ENCODE measurements around the gene LST1. TPM values are rescaled to one million over a fixed set of nuclear protein-coding genes. Genes with fewer than 3 reads are reported as not detected.

LST1 gene
- total RNA-seq, 1 experiment from 2014 or later, result 0.66 TPM

DNA sequence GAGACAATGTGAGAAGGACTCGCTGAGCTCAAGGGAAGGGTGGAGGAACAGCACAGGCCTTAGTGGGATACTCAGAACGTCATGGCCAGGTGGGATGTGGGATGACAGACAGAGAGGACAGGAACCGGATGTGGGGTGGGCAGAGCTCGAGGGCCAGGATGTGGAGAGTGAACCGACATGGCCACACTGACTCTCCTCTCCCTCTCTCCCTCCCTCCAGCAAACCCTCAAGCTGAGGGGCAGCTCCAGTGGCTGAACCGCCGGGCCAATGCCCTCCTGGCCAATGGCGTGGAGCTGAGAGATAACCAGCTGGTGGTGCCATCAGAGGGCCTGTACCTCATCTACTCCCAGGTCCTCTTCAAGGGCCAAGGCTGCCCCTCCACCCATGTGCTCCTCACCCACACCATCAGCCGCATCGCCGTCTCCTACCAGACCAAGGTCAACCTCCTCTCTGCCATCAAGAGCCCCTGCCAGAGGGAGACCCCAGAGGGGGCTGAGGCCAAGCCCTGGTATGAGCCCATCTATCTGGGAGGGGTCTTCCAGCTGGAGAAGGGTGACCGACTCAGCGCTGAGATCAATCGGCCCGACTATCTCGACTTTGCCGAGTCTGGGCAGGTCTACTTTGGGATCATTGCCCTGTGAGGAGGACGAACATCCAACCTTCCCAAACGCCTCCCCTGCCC lies 9.0 kb upstream of the LST1 start (continued):
- TF ChIP-seq, protein P1, sequence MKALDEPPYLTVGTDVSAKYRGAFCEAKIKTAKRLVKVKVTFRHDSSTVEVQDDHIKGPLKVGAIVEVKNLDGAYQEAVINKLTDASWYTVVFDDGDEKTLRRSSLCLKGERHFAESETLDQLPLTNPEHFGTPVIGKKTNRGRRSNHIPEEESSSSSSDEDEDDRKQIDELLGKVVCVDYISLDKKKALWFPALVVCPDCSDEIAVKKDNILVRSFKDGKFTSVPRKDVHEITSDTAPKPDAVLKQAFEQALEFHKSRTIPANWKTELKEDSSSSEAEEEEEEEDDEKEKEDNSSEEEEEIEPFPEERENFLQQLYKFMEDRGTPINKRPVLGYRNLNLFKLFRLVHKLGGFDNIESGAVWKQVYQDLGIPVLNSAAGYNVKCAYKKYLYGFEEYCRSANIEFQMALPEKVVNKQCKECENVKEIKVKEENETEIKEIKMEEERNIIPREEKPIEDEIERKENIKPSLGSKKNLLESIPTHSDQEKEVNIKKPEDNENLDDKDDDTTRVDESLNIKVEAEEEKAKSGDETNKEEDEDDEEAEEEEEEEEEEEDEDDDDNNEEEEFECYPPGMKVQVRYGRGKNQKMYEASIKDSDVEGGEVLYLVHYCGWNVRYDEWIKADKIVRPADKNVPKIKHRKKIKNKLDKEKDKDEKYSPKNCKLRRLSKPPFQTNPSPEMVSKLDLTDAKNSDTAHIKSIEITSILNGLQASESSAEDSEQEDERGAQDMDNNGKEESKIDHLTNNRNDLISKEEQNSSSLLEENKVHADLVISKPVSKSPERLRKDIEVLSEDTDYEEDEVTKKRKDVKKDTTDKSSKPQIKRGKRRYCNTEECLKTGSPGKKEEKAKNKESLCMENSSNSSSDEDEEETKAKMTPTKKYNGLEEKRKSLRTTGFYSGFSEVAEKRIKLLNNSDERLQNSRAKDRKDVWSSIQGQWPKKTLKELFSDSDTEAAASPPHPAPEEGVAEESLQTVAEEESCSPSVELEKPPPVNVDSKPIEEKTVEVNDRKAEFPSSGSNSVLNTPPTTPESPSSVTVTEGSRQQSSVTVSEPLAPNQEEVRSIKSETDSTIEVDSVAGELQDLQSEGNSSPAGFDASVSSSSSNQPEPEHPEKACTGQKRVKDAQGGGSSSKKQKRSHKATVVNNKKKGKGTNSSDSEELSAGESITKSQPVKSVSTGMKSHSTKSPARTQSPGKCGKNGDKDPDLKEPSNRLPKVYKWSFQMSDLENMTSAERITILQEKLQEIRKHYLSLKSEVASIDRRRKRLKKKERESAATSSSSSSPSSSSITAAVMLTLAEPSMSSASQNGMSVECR (CRISPR knock-in tag; IDR thresholded peaks at IDR 0.05; ENCODE audit: borderline replicate concordance), result no peak
- TF ChIP-seq, protein P2, sequence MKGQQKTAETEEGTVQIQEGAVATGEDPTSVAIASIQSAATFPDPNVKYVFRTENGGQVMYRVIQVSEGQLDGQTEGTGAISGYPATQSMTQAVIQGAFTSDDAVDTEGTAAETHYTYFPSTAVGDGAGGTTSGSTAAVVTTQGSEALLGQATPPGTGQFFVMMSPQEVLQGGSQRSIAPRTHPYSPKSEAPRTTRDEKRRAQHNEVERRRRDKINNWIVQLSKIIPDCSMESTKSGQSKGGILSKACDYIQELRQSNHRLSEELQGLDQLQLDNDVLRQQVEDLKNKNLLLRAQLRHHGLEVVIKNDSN (CRISPR knock-in tag; IDR thresholded peaks at IDR 0.05), result no peak
- no peak for TF ChIP-seq TP53 (CRISPR knock-in tag; IDR thresholded peaks at IDR 0.05)

GRCh38 chr6:31577579-31577966 lies 8.5 kb upstream of the LST1 start:
- Mint-ChIP-seq H3K9me3 (no peaks in the 10 kb centered on the region), H3K27ac (no peak overlapping the region), H3K4me1 (peaks cover 46% of the 10 kb centered on the region), H3K36me3 (no peaks in the 10 kb centered on the region), H3K27me3 (ENCODE audit: low read depth) (peaks cover 60% of the 10 kb centered on the region), H3K4me3 (no peak overlapping the region)
- DNase-seq (ENCODE audit: low spot score), result no peak
- ChIA-PET POLR2A (no interaction called here), CTCF (interaction anchor here (1.5 to 15.1 kb wide), 3 partner anchors 20 to 31 kb away, joined by 6 to 293 read pairs (median 13); partner anchors contain the start of genes ATP6V1G2 and NCR3)
- no peak for ATAC-seq
- no peak for TF ChIP-seq ZNF138 (CRISPR knock-in tag; conservative IDR thresholded peaks at IDR 0.05)
- no peak for TF ChIP-seq IRF1 (CRISPR knock-in tag; IDR thresholded peaks at IDR 0.05)
- no peak for TF ChIP-seq MXD4 (CRISPR knock-in tag; IDR thresholded peaks at IDR 0.05; ENCODE audit: borderline replicate concordance)
- TF ChIP-seq NR1H2 (CRISPR knock-in tag; IDR thresholded peaks at IDR 0.05), result no peak
- TF ChIP-seq GTF2I (CRISPR knock-in tag; conservative IDR thresholded peaks at IDR 0.05), result no peak
- TF ChIP-seq, protein P3, sequence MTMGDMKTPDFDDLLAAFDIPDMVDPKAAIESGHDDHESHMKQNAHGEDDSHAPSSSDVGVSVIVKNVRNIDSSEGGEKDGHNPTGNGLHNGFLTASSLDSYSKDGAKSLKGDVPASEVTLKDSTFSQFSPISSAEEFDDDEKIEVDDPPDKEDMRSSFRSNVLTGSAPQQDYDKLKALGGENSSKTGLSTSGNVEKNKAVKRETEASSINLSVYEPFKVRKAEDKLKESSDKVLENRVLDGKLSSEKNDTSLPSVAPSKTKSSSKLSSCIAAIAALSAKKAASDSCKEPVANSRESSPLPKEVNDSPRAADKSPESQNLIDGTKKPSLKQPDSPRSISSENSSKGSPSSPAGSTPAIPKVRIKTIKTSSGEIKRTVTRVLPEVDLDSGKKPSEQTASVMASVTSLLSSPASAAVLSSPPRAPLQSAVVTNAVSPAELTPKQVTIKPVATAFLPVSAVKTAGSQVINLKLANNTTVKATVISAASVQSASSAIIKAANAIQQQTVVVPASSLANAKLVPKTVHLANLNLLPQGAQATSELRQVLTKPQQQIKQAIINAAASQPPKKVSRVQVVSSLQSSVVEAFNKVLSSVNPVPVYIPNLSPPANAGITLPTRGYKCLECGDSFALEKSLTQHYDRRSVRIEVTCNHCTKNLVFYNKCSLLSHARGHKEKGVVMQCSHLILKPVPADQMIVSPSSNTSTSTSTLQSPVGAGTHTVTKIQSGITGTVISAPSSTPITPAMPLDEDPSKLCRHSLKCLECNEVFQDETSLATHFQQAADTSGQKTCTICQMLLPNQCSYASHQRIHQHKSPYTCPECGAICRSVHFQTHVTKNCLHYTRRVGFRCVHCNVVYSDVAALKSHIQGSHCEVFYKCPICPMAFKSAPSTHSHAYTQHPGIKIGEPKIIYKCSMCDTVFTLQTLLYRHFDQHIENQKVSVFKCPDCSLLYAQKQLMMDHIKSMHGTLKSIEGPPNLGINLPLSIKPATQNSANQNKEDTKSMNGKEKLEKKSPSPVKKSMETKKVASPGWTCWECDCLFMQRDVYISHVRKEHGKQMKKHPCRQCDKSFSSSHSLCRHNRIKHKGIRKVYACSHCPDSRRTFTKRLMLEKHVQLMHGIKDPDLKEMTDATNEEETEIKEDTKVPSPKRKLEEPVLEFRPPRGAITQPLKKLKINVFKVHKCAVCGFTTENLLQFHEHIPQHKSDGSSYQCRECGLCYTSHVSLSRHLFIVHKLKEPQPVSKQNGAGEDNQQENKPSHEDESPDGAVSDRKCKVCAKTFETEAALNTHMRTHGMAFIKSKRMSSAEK (CRISPR knock-in tag; IDR thresholded peaks at IDR 0.05; ENCODE audit: borderline replicate concordance), result no peak
- no peak for TF ChIP-seq HMGA2 (CRISPR knock-in tag; IDR thresholded peaks at IDR 0.05)
- TF ChIP-seq RORB (CRISPR knock-in tag; IDR thresholded peaks at IDR 0.05), result no peak
- TF ChIP-seq, protein P4, sequence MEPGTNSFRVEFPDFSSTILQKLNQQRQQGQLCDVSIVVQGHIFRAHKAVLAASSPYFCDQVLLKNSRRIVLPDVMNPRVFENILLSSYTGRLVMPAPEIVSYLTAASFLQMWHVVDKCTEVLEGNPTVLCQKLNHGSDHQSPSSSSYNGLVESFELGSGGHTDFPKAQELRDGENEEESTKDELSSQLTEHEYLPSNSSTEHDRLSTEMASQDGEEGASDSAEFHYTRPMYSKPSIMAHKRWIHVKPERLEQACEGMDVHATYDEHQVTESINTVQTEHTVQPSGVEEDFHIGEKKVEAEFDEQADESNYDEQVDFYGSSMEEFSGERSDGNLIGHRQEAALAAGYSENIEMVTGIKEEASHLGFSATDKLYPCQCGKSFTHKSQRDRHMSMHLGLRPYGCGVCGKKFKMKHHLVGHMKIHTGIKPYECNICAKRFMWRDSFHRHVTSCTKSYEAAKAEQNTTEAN (CRISPR knock-in tag; IDR thresholded peaks at IDR 0.05), result no peak
- no peak for TF ChIP-seq NR3C1 (CRISPR knock-in tag; conservative IDR thresholded peaks at IDR 0.05; ENCODE audit: low read depth)
- no peak for TF ChIP-seq PRDM15 (CRISPR knock-in tag; IDR thresholded peaks at IDR 0.05)
- no peak for TF ChIP-seq SMAD4 (CRISPR knock-in tag; IDR thresholded peaks at IDR 0.05)
- TF ChIP-seq, protein P5, sequence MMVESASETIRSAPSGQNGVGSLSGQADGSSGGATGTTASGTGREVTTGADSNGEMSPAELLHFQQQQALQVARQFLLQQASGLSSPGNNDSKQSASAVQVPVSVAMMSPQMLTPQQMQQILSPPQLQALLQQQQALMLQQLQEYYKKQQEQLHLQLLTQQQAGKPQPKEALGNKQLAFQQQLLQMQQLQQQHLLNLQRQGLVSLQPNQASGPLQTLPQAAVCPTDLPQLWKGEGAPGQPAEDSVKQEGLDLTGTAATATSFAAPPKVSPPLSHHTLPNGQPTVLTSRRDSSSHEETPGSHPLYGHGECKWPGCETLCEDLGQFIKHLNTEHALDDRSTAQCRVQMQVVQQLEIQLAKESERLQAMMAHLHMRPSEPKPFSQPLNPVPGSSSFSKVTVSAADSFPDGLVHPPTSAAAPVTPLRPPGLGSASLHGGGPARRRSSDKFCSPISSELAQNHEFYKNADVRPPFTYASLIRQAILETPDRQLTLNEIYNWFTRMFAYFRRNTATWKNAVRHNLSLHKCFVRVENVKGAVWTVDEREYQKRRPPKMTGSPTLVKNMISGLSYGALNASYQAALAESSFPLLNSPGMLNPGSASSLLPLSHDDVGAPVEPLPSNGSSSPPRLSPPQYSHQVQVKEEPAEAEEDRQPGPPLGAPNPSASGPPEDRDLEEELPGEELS (CRISPR knock-in tag; IDR thresholded peaks at IDR 0.05), result no peak
- no peak for TF ChIP-seq ZNF219 (CRISPR knock-in tag; IDR thresholded peaks at IDR 0.05; ENCODE audit: borderline replicate concordance)

Data from WTC11 (cell line).